ENCODE data around the gene DUSP9.
A peak's percentile ranks its signal among the peaks of the same experiment; 100 is the strongest.

Gene DUSP9

DNA sequence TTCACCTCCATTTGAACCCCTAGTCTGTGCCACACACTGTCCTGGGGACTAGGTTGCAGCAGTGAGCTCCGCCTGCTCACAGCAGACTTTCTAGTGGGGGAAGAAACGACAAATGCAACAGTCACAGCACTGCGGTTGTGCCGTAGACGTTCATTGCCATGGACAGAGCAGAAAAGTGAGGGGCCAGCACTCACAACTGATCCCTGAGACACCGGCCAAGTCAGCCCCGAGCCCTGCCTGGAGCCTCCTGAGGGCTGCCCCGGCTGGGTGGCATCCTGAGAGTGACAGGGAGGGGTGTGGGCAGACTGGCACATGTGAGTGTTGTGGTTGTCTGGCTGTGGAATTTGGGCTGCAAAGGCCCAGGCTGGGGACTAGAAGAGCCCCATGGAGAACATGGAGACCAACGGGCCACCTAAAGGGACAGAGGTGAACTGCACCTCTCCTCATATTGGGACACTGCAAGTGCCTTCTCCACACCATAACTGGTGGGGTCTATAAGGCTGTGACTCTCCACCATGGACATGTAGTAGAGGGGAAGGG is 4.6 kb downstream of the DUSP9 start:
- no peak overlapping the region for H3K4me3 ChIP-seq (ENCODE audit: control insufficient read depth, low read depth, low read length)
- TF ChIP-seq, protein P1, sequence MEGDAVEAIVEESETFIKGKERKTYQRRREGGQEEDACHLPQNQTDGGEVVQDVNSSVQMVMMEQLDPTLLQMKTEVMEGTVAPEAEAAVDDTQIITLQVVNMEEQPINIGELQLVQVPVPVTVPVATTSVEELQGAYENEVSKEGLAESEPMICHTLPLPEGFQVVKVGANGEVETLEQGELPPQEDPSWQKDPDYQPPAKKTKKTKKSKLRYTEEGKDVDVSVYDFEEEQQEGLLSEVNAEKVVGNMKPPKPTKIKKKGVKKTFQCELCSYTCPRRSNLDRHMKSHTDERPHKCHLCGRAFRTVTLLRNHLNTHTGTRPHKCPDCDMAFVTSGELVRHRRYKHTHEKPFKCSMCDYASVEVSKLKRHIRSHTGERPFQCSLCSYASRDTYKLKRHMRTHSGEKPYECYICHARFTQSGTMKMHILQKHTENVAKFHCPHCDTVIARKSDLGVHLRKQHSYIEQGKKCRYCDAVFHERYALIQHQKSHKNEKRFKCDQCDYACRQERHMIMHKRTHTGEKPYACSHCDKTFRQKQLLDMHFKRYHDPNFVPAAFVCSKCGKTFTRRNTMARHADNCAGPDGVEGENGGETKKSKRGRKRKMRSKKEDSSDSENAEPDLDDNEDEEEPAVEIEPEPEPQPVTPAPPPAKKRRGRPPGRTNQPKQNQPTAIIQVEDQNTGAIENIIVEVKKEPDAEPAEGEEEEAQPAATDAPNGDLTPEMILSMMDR (conservative IDR thresholded peaks at IDR 0.05; ENCODE audit: control insufficient read depth, insufficient read depth, low read depth, low read length), result peak; percentile 17
- no peak for DNase-seq (ENCODE audit: low read depth)

DNA sequence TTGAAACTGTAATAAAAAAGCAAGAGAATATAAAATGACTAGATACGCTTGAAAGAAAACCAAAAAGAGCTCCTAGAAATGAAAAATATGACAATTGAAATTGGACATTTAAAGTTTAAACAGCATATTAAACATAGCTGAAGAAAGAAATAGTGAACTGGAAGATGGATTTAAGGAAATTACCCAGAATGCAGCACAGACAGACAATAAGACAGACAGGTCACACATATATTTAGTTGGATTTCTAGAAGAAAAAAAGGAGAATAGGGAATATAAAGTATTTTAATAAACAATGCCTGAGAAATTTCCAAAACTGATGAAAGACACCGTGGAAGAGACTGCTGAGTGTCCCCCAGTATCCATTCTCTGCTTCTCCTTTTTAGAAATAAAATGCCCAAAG is 6.6 kb downstream of the DUSP9 start:
- H3K4me3 ChIP-seq (ENCODE audit: control insufficient read depth, low read depth, low read length), result no peak overlapping the region
- TF ChIP-seq, protein P1 (conservative IDR thresholded peaks at IDR 0.05; ENCODE audit: control insufficient read depth, insufficient read depth, low read depth, low read length), result no peak

DNA sequence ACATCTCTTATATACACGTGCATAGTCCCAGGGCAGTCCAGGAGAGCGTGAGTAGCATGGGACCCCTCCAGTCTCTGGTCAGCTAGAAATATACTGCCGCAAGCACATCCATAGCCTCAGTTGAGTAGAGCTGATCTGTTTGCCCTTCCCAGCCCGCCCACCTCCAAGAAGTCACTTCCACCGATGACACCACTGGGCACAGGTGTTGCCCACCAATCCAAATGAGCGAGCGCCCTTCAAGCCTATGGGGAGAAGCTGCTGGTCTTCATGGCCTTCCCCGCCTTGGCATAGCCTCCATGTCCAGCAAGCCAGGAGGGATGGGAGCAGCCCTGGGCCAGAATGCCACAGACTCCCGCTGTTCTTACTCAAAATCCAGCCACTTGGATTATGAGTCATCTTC is 10.2 kb downstream of the DUSP9 start:
- no peak overlapping the region for H3K4me3 ChIP-seq (ENCODE audit: control insufficient read depth, low read depth, low read length)
- no peak for DNase-seq (ENCODE audit: low read depth)
- TF ChIP-seq, protein P1 (conservative IDR thresholded peaks at IDR 0.05; ENCODE audit: control insufficient read depth, insufficient read depth, low read depth, low read length), result no peak

More for the DNA sequence above, 6.6 kb downstream of the DUSP9 start:
- no peak for DNase-seq (ENCODE audit: low read depth)

DNA sequence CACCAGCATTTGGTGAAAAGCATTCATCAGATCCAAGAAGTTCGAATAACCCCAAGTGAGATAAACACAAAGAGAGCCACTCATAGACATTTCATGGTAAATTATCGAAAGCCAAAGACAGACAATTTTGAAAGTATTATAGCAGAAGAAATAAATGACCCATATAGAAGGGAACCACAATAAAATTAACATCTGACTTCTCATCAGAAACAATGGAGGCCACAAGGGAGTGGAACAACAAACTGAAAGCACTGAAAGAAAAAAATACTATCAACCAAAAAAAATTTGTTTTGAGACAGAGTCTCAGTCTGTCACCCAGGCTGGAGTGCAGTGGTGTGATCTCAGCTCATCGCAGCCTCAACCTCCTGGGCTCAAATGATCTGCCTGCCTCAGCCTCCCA is 12.3 kb downstream of the DUSP9 start:
- no peak overlapping the region for H3K4me3 ChIP-seq (ENCODE audit: control insufficient read depth, low read depth, low read length)
- TF ChIP-seq, protein P1 (conservative IDR thresholded peaks at IDR 0.05; ENCODE audit: control insufficient read depth, insufficient read depth, low read depth, low read length), result no peak

DNA sequence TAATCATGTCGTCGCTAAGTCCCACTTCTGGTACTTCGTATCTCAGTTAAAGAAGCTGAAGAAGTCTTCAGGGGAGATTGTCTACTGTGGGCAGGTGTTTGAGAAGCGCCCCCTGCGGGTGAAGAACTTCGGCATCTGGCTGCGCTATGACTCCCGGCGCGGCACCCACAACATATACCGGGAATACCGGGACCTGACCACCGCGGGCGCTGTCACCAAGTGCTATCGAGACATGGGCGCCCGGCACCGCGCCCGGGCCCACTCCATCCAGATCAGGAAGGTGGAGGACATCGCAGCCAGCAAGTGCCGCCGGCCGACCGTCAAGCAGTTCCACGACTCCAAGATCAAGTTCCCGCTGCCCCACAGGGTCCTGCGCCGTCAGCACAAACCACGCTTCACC is 15.3 kb downstream of the DUSP9 start:
- TF ChIP-seq, protein P1 (conservative IDR thresholded peaks at IDR 0.05; ENCODE audit: control insufficient read depth, insufficient read depth, low read depth, low read length), result peak; percentile 27
- no peak overlapping the region for H3K4me3 ChIP-seq (ENCODE audit: control insufficient read depth, low read depth, low read length)
- DNase-seq (ENCODE audit: low read depth), result peak; percentile 22

More for the DNA sequence above, 12.3 kb downstream of the DUSP9 start:
- no peak for DNase-seq (ENCODE audit: low read depth)

DNA sequence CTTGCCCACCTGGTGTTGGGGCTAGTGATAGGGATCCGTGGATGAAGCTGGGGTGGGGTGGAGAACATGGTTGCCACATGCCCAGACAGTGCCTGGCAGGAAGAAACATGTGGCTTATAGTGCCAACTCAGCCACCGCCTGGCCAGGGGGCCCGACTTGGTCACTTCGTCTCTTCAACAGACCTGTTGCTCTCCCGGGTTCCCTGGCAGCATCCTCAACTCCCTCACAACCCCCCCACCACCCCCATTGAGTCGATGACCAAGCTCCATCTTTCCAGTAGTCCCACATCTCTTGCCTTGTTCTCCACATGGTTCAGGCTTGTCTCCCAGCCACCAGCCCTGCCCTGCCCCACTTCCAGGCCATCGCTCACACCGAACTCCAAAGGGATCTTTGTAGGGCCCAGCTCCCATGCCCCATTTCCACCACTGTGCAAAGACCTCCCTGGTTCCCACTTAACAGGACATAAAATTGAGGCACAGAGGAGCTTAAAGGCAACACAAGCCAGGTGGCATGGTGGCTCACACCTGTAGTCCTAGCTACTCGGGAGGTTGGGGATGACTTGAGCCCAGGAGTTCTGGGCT is 18.8 kb downstream of the DUSP9 start:
- TF ChIP-seq, protein P1 (conservative IDR thresholded peaks at IDR 0.05; ENCODE audit: control insufficient read depth, insufficient read depth, low read depth, low read length), result no peak
- DNase-seq (ENCODE audit: low read depth), result no peak
- H3K4me3 ChIP-seq (ENCODE audit: control insufficient read depth, low read depth, low read length), result no peak overlapping the region
